Measurements from ENCODE around the gene AUTS2.
"Not testable (repeated sequence)": the region's sequence is repeated elsewhere in the genome, so short reads cannot be mapped to it uniquely, and the experiment has no call there.

AUTS2 gene

GRCh38 chr7:70786076-70786475 is 1187.8 kb downstream of the AUTS2 start:
- DNase-seq: no peak

- DNase-seq: no peak
Measured at GRCh38 chr7:70787286-70787685, 1189.0 kb downstream of the AUTS2 start.

- DNase-seq: no peak
Measured at GRCh38 chr7:70787771-70788170, 1189.5 kb downstream of the AUTS2 start.

GRCh38 chr7:70788276-70788675 is 1190.0 kb downstream of the AUTS2 start:
- no peak for DNase-seq

GRCh38 chr7:70789481-70790214 is 1191.4 kb downstream of the AUTS2 start:
- no peak for DNase-seq

GRCh38 chr7:70790215-70791073 is 1192.2 kb downstream of the AUTS2 start:
- no peak for DNase-seq

- DNase-seq: no peak
Measured at GRCh38 chr7:70791341-70791740, 1193.1 kb downstream of the AUTS2 start.

- no peak for DNase-seq
Measured at GRCh38 chr7:70793060-70793459, 1194.8 kb downstream of the AUTS2 start.

GRCh38 chr7:70793821-70794220 is 1195.5 kb downstream of the AUTS2 start:
- no peak for DNase-seq

- DNase-seq: no peak
Measured at GRCh38 chr7:70794962-70795361, 1196.7 kb downstream of the AUTS2 start.

- no peak for DNase-seq
Measured at GRCh38 chr7:70795948-70796347, 1197.7 kb downstream of the AUTS2 start.

- DNase-seq: no peak
Measured at GRCh38 chr7:70797109-70797514, 1198.8 kb downstream of the AUTS2 start.

GRCh38 chr7:70799841-70800405 is 1201.6 kb downstream of the AUTS2 start:
- no peak for DNase-seq

- DNase-seq: no peak
Measured at GRCh38 chr7:70805360-70805759, 1207.1 kb downstream of the AUTS2 start.

GRCh38 chr7:70807650-70808049 is 1209.4 kb downstream of the AUTS2 start:
- no peak for DNase-seq

- no peak for DNase-seq
Measured at GRCh38 chr7:70808876-70809275, 1210.6 kb downstream of the AUTS2 start.

GRCh38 chr7:70810558-70811139 is 1212.4 kb downstream of the AUTS2 start:
- DNase-seq: no peak

GRCh38 chr7:70812511-70812910 is 1214.2 kb downstream of the AUTS2 start:
- no peak for DNase-seq

- DNase-seq: not testable (repeated sequence)
Measured at GRCh38 chr7:70822490-70822889, 1224.2 kb downstream of the AUTS2 start.

GRCh38 chr7:70829221-70830059 is 1231.2 kb downstream of the AUTS2 start:
- peak; percentile 49 for DNase-seq

GRCh38 chr7:70830060-70830395 is 1231.8 kb downstream of the AUTS2 start:
- DNase-seq: no peak

- DNase-seq: no peak
Measured at GRCh38 chr7:70830426-70830825, 1232.2 kb downstream of the AUTS2 start.

- DNase-seq: no peak
Measured at GRCh38 chr7:70833726-70834125, 1235.5 kb downstream of the AUTS2 start.

Measured in stimulated activated CD4-positive, alpha-beta T cell treated with anti-CD3 and anti-CD28 coated beads, Interleukin-4, amount 100 ng/mL, for 1 hour (primary cell).